GM19397 (cell line): Measurements from ENCODE around the gene UNC45A.
"Not testable (repeated sequence)": the region's sequence is repeated elsewhere in the genome, so short reads cannot be mapped to it uniquely, and the experiment has no call there.

Source experiments
- ATAC-seq: cut with Tn5 transposase; IDR thresholded peaks from one replicate; pipeline ENCODE4 v1.9.1; 2021; ENCODE audit warnings: mild to moderate bottlenecking, moderate library complexity; ENCODE audit not compliant: unreplicated experiment

UNC45A gene

DNA sequence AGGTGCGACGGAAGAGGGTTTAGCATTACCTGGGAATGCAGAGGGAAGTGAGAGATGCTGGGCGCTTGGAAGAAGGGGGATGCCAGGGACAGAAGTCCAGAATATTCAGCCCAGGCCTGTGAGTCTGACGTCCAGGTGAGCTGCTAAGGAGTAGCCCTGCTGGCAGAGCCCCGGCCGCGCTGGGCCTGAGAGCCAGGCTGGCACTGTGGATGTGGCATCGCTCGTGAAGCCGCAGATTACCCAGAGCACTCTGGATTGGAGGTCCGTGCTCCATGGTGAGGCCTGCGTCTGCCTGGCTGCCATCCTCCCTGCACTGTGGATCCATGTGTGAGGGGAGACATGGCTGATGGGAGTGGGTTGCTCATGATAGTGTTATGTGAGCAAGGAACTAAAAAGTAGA, 17.5 kb upstream of the UNC45A start:
- no peak for ATAC-seq

DNA sequence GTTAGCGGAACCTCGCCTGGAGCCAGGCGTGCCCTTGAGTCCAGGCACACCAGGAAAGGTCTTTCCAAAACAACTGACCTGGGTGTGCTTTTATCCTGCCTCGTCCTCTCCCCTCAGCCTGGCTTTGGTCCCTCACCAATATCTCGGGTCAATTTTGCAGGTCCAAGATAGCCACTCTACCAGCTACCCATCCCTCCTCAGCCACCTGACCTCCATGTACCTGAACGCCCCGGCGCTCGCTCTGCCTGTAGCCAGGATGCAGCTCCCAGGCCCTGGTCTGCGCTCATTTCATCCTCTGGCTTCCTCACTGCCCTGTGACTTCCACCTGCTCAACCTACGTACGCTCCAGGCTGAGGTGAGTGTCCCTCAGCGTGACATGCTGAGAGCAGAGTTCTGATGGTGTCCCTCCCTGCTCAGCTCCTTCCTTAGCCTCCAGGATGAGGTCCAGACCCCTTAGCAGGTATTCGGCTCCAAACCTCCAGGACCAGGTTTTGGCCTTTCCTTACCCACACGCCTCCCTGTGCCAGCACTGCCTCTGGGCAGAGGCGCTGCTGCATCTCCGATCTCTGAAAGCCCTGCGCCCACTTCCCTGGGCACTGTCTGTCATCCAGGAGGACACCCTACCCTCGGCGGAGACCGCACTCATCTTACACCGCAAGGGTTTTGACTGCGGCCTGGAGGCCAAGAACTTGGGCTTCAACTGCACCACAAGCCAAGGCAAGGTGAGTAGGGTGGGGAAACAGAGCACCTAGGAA, 16.9 kb upstream of the UNC45A start:
- ATAC-seq = no peak

DNA sequence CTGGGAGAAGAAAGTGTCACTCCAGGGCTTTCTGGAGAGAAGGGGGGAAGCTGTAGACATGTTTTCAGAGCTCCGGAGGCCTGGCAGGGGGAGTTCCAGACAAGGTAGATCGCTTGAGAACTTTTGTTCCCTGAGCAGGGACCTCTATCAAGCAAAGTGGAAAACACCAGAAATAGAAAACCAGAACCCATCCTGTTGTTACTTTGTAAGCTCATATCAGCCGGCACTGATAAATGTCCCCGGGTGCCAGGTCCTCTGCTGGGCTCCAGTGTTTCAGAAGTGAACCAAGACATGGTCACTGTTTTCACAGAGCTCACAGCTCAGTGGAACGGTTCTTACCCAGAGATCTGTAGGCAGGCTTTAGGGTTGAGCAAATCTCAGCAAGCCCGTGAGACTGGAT, 16.2 kb upstream of the UNC45A start:
- ATAC-seq = no peak

DNA sequence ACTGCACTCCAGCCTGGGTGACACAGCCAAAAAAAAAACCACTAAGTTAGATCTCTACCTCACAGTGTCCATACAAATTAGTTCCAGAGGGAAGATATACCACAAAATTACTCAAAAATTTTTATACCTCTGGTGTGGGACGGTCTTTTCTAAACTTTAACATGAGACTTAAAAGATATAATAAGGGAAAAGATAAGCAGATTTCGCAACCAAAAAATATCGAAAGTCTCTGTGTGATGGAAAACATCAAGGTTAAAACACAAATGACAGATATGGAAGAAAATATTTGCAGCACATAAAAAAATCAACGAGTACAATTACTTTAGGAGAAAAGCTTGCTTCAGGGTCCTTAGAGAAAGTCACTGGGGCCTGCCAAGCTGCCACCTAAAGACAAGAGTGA, 13.2 kb upstream of the UNC45A start:
- ATAC-seq = no peak

GRCh38 chr15:90922712-90923322, 12.3 kb upstream of the UNC45A start:
- ATAC-seq = peak; percentile 85

DNA sequence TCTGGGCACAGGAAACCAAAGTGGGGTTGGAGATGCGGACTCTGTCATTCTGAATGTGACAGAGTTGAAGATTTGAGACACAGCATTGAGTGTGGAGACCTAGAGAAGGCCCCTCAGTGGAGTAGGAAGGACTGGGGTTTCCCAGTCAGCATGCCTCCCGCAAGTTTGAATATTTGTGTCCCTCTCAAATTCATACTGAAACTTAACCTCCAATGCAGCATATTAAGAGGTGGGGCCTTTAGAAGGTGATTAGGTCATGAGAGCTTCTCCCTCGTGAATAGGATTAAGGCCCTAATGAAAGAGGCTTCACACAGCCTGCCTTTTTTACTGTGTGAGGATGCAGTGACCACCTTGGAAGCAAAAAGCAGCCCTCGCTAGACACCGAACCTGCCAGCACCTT, 10.7 kb upstream of the UNC45A start:
- ATAC-seq = no peak

DNA sequence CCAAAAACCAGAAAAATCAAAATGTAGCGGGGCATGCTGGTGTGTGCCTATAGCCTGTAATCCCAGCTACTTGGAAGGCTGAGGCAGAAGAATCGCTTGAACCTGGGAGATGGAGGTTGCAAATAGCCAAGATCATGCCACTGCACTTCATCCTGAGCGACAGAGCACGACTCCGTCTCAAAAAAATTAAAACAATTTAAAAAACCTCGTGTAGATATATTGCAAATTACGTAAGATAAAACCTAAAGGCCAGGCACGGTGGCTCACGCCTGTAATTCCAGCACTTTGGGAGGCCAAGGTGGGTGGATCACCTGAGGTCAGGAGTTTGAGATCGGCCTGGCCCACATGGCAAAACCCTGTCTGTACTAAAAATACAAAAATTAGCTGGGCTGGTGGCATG, 8.3 kb upstream of the UNC45A start:
- not testable (repeated sequence) for ATAC-seq

- ATAC-seq = not testable (repeated sequence)
These were observed 7.0 kb upstream of the UNC45A start for GRCh38 chr15:90928106-90928505.

GRCh38 chr15:90929246-90930019, 5.7 kb upstream of the UNC45A start:
- no peak for ATAC-seq

DNA sequence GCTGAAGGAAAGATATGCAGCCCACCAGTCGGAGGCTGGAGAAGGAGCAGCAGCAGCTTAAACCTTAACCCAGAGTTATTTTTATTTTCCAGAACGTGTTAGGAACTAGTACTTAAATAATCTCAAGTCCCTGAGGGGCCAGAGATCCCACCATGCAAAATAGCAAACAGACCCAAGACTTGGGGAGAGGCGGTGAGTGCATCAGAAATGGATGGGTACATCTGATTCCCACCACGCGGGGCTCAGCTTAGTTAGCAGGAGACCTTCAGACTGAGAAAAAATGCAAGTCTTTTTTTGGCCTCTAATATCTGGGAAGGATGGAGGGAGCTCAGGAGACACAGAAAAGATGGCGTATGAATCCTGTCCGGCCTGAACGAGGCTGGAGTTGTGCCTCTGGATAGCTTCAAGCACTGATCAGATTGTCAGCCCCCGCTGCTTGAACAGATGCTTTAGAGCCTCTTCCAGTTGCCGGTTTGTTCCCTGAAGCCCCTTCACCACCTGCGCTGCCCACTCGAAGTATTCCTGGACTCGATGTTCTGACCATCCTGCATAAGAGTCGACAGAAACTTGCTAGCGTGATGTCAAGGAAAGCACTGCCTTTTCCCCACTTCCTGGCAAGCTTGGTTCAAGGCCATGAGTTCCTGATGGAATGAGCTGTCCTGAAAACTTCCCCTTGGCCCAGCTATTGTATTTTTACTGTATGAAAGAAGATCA, 4.1 kb upstream of the UNC45A start:
- no peak for ATAC-seq

DNA sequence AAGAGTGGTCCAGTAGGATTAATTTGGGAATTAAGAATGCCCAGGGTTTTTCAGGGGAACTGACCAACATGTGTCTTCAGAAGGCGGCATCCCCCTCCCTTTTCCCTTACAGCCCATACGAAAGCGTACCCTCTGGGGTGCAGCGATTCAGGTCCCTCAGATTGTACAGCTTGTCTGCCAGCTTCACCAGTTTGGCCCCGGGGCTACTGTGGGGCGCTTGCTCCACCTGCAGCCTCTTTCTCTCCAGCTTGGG, 3.6 kb upstream of the UNC45A start:
- no peak for ATAC-seq

DNA sequence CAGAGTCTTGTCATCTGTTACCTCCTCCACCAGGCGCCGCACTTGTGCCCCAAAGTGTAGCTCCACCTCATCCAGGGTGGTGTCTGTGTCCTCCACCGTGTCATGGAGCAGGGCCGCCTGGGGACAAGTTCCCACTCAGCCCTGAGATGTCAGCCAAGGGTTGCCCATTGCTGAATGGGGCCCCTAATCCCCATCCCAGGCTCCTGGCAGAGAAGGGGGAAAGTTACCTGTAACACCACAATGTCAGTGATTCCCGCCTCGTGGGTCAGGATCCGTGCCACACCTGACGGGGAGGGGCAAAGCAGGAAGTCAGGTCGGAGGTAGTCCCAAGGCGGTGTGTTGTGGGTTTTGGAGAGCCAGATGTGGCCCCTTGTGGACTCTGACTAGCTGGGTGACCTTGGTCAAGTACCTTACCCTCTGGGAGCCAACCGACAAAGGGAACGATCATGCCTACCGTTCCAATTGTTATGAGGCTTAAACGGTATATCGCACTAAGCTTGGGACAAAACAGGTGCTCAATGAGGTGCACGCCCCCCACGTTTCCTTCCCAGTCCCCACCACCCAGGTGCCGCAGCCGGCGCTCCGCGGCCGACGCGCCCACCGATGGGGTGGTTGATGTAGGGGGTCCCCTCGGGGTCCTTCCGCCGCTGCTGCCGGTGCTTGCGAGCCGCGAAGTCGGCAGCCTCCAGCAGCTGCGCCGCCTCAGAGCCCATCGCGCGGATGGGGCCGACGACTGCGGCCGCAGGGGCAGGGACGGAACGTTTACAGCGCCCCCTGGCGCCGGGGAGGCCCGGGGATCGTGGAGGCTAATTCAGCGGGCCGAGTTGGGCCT, 3.0 kb upstream of the UNC45A start, which contains the start of gene HDDC3:
Gene HDDC3 (minus strand): TSS at position 722 of the 832 bp plus-strand sequence. CDS start 9 bp downstream, at position 713.
- ATAC-seq = peak; percentile 40

GRCh38 chr15:90932660-90932991, 2.5 kb upstream of the UNC45A start:
- no peak for ATAC-seq

DNA sequence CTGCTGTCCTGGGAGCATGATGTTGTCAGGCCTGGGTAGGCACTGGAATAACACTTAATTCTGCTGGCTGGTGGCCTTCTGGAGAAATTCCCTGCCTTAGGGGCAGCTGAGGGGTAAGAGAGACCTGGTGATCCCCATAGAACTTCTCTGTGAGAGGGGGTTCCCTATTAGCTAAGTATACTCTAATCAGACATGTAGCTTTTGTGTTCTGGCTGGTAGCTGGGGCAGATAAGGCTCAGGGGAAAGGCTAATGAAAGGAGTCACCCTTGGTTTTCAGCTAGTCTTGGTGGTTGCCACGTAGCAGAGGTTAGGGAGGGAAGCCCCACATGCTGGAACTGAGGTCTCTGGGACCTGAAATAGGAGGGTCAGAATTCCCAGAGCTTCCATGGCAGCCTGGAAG, 1.8 kb upstream of the UNC45A start:
- no peak for ATAC-seq

- no peak for ATAC-seq
These were observed 683 bp upstream of the UNC45A start for GRCh38 chr15:90934256-90934948.

DNA sequence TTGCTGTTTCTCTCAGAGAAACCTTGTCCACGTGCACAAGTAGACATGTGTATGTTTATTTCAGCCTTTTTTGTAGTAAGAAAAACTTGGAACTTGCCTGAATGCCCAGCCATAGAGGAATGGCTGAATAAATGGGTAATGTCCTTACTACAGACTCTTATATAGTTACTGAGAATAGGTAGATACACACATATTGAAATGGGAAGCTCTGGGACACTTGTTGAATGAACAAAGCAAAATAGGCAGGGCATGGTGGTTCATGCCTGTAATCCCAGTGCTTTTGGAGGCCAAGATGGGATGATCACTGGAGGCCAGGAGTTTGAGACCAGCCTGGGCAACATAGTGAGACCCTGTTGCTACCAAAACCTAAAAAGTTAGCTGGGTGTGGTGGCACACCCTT, 1.7 kb downstream of the UNC45A start:
- ATAC-seq = no peak

DNA sequence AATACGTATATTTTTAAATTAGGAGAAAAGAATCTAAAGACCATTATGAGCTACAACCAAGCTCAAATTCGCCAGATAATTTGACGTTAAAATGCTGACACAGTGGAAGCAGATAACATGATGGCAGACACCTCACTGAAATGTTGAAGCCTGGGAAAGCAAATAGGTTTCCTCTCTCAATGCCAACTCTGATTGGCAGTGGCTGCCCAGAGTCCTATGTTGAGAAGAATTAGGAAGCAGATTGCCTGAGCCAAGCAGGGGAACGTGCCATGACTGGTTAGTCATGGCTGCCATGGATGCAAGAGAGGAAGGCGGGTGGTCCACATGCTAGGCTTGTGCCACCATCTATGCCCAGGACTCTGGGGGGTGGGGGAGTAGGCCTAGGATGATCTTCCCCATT, 3.2 kb downstream of the UNC45A start:
- ATAC-seq = no peak

DNA sequence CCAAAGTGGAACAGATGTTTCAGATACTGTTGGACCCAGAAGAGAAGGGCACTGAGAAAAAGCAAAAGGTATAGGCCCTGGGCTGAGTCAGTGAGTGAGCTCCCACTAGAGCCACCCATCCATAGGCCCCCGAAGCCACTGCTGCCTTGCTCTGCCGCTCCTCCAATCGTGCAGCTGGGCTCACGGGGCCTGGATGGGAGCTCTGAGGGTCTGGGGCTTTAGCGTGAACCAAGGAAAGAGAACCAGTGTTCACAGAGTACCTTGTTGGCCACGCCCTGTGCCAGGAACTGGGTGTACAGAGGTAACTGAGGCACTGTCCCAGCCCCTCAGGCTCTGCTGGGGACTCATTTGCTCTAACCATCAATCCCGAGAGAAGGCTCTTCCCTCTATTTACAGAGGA, 4.7 kb downstream of the UNC45A start:
- ATAC-seq = no peak

GRCh38 chr15:90941038-90941437, 6.0 kb downstream of the UNC45A start:
- no peak for ATAC-seq
